GM12874 (cell line): ENCODE measurements around the gene ADAMTSL3.

Experiments
- TF ChIP-seq, protein P1 (sequence below): IDR thresholded peaks from 2 replicates; pipeline ENCODE4 v1.5.1; 2011; ENCODE audit warnings: low read depth, mild to moderate bottlenecking, control low read depth, low read length, moderate library complexity; ENCODE audit not compliant: insufficient read depth

ADAMTSL3 gene

DNA sequence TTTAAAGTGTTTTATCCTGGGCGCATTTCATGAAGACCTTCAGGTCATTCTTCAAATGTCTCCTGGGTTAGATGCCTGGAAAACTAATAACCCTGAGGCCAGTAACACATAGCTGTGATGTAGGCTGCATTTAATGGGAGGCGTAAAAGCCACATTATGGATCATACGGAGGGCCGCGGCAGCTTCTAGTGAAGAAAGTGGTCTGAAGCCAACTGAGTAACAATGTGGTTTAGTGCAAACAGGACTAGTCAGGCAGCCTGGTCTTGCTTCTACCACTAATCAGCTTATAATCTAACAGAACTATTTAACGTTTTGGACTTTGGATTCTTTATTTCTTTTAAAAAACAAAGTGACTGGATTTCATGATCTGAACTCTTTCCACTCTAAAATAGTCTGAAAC is 54.4 kb downstream of the ADAMTSL3 start:
- TF ChIP-seq, protein P1, sequence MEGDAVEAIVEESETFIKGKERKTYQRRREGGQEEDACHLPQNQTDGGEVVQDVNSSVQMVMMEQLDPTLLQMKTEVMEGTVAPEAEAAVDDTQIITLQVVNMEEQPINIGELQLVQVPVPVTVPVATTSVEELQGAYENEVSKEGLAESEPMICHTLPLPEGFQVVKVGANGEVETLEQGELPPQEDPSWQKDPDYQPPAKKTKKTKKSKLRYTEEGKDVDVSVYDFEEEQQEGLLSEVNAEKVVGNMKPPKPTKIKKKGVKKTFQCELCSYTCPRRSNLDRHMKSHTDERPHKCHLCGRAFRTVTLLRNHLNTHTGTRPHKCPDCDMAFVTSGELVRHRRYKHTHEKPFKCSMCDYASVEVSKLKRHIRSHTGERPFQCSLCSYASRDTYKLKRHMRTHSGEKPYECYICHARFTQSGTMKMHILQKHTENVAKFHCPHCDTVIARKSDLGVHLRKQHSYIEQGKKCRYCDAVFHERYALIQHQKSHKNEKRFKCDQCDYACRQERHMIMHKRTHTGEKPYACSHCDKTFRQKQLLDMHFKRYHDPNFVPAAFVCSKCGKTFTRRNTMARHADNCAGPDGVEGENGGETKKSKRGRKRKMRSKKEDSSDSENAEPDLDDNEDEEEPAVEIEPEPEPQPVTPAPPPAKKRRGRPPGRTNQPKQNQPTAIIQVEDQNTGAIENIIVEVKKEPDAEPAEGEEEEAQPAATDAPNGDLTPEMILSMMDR = no peak

DNA sequence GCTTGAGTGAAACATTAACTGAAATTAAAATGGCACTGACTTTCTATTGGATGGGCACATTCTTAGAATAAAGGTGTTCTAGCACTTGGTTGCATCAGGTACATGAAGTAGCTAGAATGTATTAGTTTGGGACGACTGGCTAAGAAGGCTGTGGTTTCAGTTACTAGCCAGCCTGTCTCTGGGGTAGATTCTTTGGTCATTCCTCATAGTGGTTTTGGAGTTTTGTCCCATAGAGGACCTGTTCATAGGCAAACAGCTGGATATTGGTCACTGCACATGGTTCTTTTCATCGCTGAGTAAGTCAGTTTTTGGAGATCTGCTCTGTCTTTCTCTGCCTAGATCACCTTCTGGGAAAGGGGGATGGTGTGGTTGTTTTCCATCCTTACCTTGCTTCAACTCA is 55.3 kb downstream of the ADAMTSL3 start:
- TF ChIP-seq, protein P1 = no peak

- TF ChIP-seq, protein P1 = no peak
Observed at GRCh38 chr15:83709811-83710210, 55.9 kb downstream of the ADAMTSL3 start.

DNA sequence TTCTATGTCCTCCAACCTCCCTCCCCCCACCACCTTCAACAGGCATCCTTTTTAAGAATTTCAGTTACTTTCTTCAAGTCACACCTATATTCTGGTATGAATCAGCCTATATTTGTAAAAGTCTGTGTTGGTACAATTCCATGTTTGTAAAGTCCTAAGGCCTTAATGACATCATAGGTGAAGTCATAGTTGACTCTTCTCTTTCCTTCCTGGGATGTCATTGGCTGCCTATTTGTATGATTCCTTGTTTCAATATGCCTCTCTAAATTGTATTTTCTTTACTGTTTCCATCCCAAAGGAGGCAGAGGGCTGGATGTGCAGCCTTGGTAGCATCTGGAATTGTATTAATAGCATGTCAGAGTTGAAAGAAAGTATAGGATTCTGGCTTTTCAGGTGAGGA is 56.5 kb downstream of the ADAMTSL3 start:
- TF ChIP-seq, protein P1 = no peak

GRCh38 chr15:83711236-83711635 is 57.3 kb downstream of the ADAMTSL3 start:
- TF ChIP-seq, protein P1 = no peak

DNA sequence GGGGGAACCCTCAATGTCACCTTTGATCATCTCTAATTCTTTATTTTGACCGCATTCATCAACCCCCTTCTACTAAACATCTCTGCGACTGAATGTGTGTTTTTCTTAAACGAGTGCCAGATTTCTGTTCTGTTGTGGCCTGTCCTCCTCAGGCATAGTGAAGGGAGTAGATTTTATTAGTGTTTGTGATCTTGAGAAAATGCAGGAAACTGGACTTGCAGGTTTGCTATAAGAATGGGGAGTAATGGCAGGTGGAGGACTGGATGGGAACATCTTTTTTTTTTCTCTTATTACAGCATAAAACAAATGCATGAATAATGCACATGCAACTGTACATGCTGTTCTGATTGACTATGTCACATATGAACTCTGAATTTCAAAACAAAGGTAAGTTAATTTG is 59.3 kb downstream of the ADAMTSL3 start:
- TF ChIP-seq, protein P1 = no peak

GRCh38 chr15:83714939-83715628 is 61.2 kb downstream of the ADAMTSL3 start:
- TF ChIP-seq, protein P1 = no peak
